Lung (tissue), 12 donors: ENCODE results near the gene PLET1. TPM values are rescaled to one million over a fixed set of nuclear protein-coding genes. Genes with fewer than 3 reads are reported as not detected.
A peak's percentile ranks its signal among the peaks of the same experiment; 100 is the strongest.

Source experiments
- ATAC-seq: fragments of 200-7000 bp; cut with Tn5 transposase; one replicate; pipeline ENCODE4 v1.9.1; 2020; ENCODE audit warnings: moderate number of reproducible peaks; ENCODE audit not compliant: insufficient read depth, low FRiP score
- DNase-seq, 3 donors: peaks; one replicate each; pipeline ENCODE4 v3.0.0-alpha.2; 2013 to 2017
- H3K27ac ChIP-seq, 2 donors: one replicate each; pipeline ENCODE4 v1.5.1; 2013; ENCODE audit warnings: mild to moderate bottlenecking in 2 of 2, moderate library complexity in 2 of 2, control low read depth in 1 of 2, inconsistent platforms in 1 of 2, low read depth in 1 of 2, low read length in 1 of 2
- H3K27me3 ChIP-seq, 3 donors: one replicate each; pipeline ENCODE4 v1.5.1; 2013; ENCODE audit warnings: low read length in 2 of 3; ENCODE audit not compliant: control insufficient read depth in 3 of 3, insufficient read depth in 3 of 3
- H3K36me3 ChIP-seq, 4 donors: one replicate each; pipeline ENCODE4 v1.5.1; 2013; ENCODE audit warnings: low read length in 4 of 4, mild to moderate bottlenecking in 1 of 4, moderate library complexity in 1 of 4; ENCODE audit not compliant: control insufficient read depth in 4 of 4, insufficient read depth in 4 of 4
- H3K4me1 ChIP-seq, 5 donors: one replicate each; pipeline ENCODE4 v1.5.1; 2013; ENCODE audit warnings: low read length in 5 of 5, mild to moderate bottlenecking in 2 of 5, moderate library complexity in 1 of 5; ENCODE audit not compliant: control insufficient read depth in 5 of 5, insufficient read depth in 5 of 5
- H3K4me3 ChIP-seq: one replicate; pipeline ENCODE4 v1.5.1; 2013; ENCODE audit warnings: mild to moderate bottlenecking, control low read depth, moderate library complexity
- H3K9ac ChIP-seq, 2 donors: one replicate each; pipeline ENCODE4 v1.5.1; 2013; ENCODE audit warnings: low read length in 2 of 2, control low read depth in 1 of 2; ENCODE audit not compliant: insufficient read depth in 1 of 2
- H3K9me3 ChIP-seq, 4 donors: one replicate each; pipeline ENCODE4 v1.5.1; 2013; ENCODE audit warnings: low read length in 3 of 4, mild to moderate bottlenecking in 1 of 4, moderate library complexity in 1 of 4; ENCODE audit not compliant: control insufficient read depth in 4 of 4, insufficient read depth in 3 of 4
- WGBS, 2 donors: extraction: QIAGEN DNeasy Blood & Tissue Kit; methylation state at CpG; one replicate each; pipeline ENCODE4 v1.1.7; 2013; 5-methylcytosine and 5-hydroxymethylcytosine counted together
- polyA plus RNA-seq, 2 donors: library from polyadenylated mRNA; stranded (reverse); fragments of 200-250 nt; gene quantifications; one replicate each; pipeline ENCODE4 v1.2.1, GENCODE V29; 2013
- total RNA-seq, 2 donors: library from RNA; depleted of rRNA in 1 of 2; stranded (reverse); fragments of >200 nt in 1 of 2; gene quantifications; one replicate each; pipeline ENCODE4 v1.2.1, GENCODE V29; 2014 to 2021
- TF ChIP-seq, protein P1 (sequence below): IDR thresholded peaks from 2 replicates; pipeline ENCODE4 v1.5.1; 2012; ENCODE audit warnings: mild to moderate bottlenecking; ENCODE audit errors: control extremely low read depth, extremely low read depth
- donor health status: control.
- donor health status: control.
- donor health status: Bipolar disorder and iron deficiency.
- donor health status: healthy.
- donor health status: DM: yes; HTN: yes; CAD: no.

PLET1 gene
- total and polyA plus RNA-seq, 4 donors = not detected

DNA sequence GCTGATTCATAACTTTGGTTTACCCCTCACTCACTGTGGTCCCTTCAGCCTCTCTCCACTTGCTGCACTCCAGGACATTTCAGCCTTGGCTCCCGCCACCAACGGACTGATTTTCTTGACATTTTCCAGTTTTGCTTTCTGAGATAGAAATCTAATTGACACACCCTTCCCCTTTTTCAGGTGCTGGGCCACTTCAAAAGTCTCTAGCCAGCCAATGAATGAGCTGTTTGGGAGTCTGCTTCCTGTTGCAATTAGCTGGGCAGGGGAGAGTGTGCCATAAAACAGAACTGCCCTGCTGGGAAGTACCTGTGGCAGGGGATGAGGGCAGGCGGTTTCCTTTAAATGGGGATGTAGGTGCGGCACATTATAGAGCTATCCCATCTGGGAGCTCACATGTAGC is 21.1 kb upstream of the PLET1 start:
- WGBS, 2 donors = 33 to 62% methylated on average over 4 of the region's 4 CpGs
- no peak overlapping the region for H3K9ac ChIP-seq
- no peaks in the 10 kb centered on the region for H3K9me3 ChIP-seq
- ATAC-seq (no peak), DNase-seq (no peak)
- no peaks in the 10 kb centered on the region for H3K27me3 ChIP-seq
- peaks cover 0 to 5% (median 2%) of the 10 kb centered on the region in 5 donors for H3K4me1 ChIP-seq
- H3K27ac ChIP-seq = no peak overlapping the region
- TF ChIP-seq, protein P1, sequence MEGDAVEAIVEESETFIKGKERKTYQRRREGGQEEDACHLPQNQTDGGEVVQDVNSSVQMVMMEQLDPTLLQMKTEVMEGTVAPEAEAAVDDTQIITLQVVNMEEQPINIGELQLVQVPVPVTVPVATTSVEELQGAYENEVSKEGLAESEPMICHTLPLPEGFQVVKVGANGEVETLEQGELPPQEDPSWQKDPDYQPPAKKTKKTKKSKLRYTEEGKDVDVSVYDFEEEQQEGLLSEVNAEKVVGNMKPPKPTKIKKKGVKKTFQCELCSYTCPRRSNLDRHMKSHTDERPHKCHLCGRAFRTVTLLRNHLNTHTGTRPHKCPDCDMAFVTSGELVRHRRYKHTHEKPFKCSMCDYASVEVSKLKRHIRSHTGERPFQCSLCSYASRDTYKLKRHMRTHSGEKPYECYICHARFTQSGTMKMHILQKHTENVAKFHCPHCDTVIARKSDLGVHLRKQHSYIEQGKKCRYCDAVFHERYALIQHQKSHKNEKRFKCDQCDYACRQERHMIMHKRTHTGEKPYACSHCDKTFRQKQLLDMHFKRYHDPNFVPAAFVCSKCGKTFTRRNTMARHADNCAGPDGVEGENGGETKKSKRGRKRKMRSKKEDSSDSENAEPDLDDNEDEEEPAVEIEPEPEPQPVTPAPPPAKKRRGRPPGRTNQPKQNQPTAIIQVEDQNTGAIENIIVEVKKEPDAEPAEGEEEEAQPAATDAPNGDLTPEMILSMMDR = no peak
- no peak overlapping the region for H3K4me3 ChIP-seq
- H3K36me3 ChIP-seq = no peaks in the 10 kb centered on the region

DNA sequence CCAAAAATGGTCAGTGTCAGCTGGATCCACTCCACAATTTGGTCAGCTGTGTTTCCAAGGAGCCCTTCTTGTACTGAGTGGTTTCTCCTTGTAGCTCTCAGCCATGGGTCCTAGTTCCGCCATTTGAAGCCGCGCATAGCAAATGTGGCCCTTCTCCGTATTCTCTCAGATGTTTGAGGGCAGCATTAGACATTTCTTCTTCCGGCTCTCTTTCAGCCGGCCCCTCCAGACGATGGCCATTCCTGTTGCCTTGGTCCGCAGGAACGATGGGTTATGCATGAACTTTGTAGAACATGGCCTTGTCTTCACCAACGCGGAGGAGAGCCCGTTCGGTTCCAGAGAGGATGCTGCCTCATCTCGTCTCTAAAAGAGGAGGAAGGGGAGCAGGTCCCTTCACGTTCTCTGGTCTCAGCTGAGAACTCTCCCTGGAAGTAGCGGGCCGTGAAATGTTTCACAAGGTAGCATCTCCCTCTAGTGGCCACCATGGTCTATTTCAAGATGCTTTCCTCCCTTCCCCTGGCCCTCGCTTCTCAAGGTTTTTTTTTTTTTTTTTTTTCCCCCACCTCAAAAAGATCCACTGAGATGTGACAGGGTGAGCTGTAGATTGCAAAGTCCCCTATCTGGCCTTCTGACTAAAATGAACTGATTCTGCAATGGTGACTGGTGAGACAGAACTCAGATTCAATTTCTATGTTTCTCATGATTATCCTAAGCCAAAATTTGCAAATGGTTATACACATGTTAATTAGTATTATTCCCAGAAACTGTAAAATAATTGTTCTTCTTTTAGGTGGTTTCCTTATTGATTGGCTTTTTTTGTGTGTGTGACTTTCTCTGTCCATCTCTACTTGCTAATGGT is 19.8 kb upstream of the PLET1 start:
- peak; percentile 69 to 87 (median 84) for DNase-seq
- no peaks in the 10 kb centered on the region for H3K36me3 ChIP-seq
- no peaks in the 10 kb centered on the region for H3K27me3 ChIP-seq
- H3K4me1 ChIP-seq = peaks cover 0 to 5% (median 2%) of the 10 kb centered on the region in 5 donors
- TF ChIP-seq, protein P1 = peak; percentile 78
- no peaks in the 10 kb centered on the region for H3K9me3 ChIP-seq
- peak; percentile 92 for ATAC-seq
- H3K4me3 ChIP-seq = peak overlapping the region; percentile 33
- H3K27ac ChIP-seq = no peak overlapping the region
- WGBS, 2 donors = 1 to 3% methylated on average over 18 of the region's 18 CpGs
- no peak overlapping the region for H3K9ac ChIP-seq

DNA sequence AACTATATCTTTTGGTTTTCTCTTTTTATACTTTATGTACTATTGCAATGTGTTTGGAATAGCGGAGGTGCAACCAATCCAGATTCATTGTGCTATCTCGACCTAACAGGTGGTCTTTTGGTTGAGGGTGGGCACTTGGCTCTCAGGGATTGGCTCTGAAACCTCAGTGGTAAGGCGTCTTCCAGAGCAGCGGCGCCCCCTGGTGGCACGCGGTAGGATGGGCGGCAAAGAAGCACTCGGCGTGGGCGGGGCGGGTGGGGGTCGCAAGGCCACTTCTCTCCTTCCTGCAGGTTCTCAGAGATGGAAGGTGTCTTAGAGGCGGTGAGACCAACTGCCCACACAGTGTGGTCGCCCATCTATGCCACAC is 19.2 kb upstream of the PLET1 start:
- Histone ChIP-seq H3K4me3 (peak overlapping the region; percentile 33), H3K27ac (no peak overlapping the region), H3K9me3 (no peaks in the 10 kb centered on the region), H3K4me1 (peaks cover 0 to 5% (median 2%) of the 10 kb centered on the region in 5 donors), H3K36me3 (no peaks in the 10 kb centered on the region), H3K27me3 (no peaks in the 10 kb centered on the region), H3K9ac (no peak overlapping the region)
- ATAC-seq = peak; percentile 84
- 1 to 2% methylated on average over 15 of the region's 15 CpGs for WGBS, 2 donors
- peak; percentile 53 to 71 (median 56) for DNase-seq
- TF ChIP-seq, protein P1 = peak; percentile 27
